IMR-90 (cell line): Measurements from ENCODE around the gene ARRDC5. TPM values are rescaled to one million over a fixed set of nuclear protein-coding genes. Genes with fewer than 3 reads are reported as not detected.
A peak's percentile ranks its signal among the peaks of the same experiment; 100 is the strongest.

Experiments used
- ATAC-seq: fragments of 200-7000 bp; cut with Tn5 transposase; 2 replicates; pipeline ENCODE4 v1.9.1; 2020; ENCODE audit warnings: low read depth, mild to moderate bottlenecking, moderate library complexity
- BruUV-seq: library from RNA; stranded (reverse); fragments of 400-500 nt; replicated peaks from 2 replicates; lab custom pipeline; 2021; lab: Mats Ljungman, UMichigan
- CTCF ChIA-PET: fragments of 300-600 bp; formaldehyde crosslinking; extraction: SDS; loops from one replicate; lab custom pipeline; 2021; ENCODE audit warnings: antibody characterized with exemption; lab: Yijun Ruan, JAX
- POLR2A ChIA-PET: fragments of 300-600 bp; sonication (Branson Sonifier 250); formaldehyde crosslinking; loops from one replicate; lab custom pipeline; 2022; ENCODE audit warnings: antibody characterized with exemption; ENCODE audit not compliant: unreplicated experiment; lab: Charles Lee
- DNase-seq: peaks from one replicate; pipeline ENCODE4 v3.0.0; 2013
- H2AFZ ChIP-seq: replicated peaks from 2 replicates; pipeline ENCODE3; 2013; ENCODE audit warnings: low read length, mild to moderate bottlenecking; ENCODE audit not compliant: poor library complexity
- H2AK5ac ChIP-seq: 2 replicates; pipeline ENCODE4 v1.6.1; 2013; ENCODE audit warnings: low read depth, low read length, inconsistent platforms
- H2AK9ac ChIP-seq: replicated peaks from 2 replicates; pipeline ENCODE3; 2013; ENCODE audit warnings: mild to moderate bottlenecking, low read depth, low read length, moderate library complexity; ENCODE audit not compliant: poor library complexity
- H2BK120ac ChIP-seq: 2 replicates; pipeline ENCODE4 v1.6.1; 2013; ENCODE audit warnings: low read depth, low read length, inconsistent platforms
- H2BK15ac ChIP-seq: 3 replicates; pipeline ENCODE4 v1.6.1; 2013; ENCODE audit warnings: low read depth, low read length, inconsistent platforms
- H2BK20ac ChIP-seq: 2 replicates; pipeline ENCODE4 v1.6.1; 2013; ENCODE audit warnings: low read depth, mild to moderate bottlenecking, inconsistent platforms, low read length, moderate library complexity
- H2BK5ac ChIP-seq: 2 replicates; pipeline ENCODE4 v1.6.1; 2013; ENCODE audit warnings: mild to moderate bottlenecking, low read depth, low read length, inconsistent platforms; ENCODE audit not compliant: poor library complexity, severe bottlenecking
- H3K14ac ChIP-seq: replicated peaks from 2 replicates; pipeline ENCODE4 v1.6.1; 2013; ENCODE audit warnings: low read depth, low read length, inconsistent platforms
- H3K18ac ChIP-seq: 2 replicates; pipeline ENCODE4 v1.6.1; 2013; ENCODE audit warnings: low read depth, low read length, control low read depth
- H3K23ac ChIP-seq: 2 replicates; pipeline ENCODE4 v1.6.1; 2013; ENCODE audit warnings: low read depth, low read length, inconsistent platforms
- H3K27ac ChIP-seq: 2 replicates; pipeline ENCODE4 v1.5.1; 2013; ENCODE audit warnings: mild to moderate bottlenecking, control low read depth, low read length; ENCODE audit not compliant: insufficient read depth
- H3K27me3 ChIP-seq: 2 replicates; pipeline ENCODE4 v1.6.1; 2013; ENCODE audit warnings: low read length; ENCODE audit not compliant: control insufficient read depth, insufficient read depth
- H3K36me3 ChIP-seq: 2 replicates; pipeline ENCODE4 v1.6.1; 2013; ENCODE audit warnings: low read length, mixed read lengths; ENCODE audit not compliant: control insufficient read depth, insufficient read depth
- H3K4ac ChIP-seq: 2 replicates; pipeline ENCODE4 v1.6.1; 2013; ENCODE audit warnings: low read depth, low read length, inconsistent platforms
- H3K4me1 ChIP-seq: 2 replicates; pipeline ENCODE4 v1.6.1; 2013; ENCODE audit warnings: low read length, mixed read lengths; ENCODE audit not compliant: control insufficient read depth, insufficient read depth
- H3K4me2 ChIP-seq: 2 replicates; pipeline ENCODE4 v1.6.1; 2013; ENCODE audit warnings: low read depth, mild to moderate bottlenecking, control low read depth, low read length, moderate library complexity
- H3K4me3 ChIP-seq: 2 replicates; pipeline ENCODE4 v1.5.1; 2013; ENCODE audit warnings: low read depth, mild to moderate bottlenecking, control low read depth, low read length, moderate library complexity; ENCODE audit not compliant: insufficient read depth
- H3K56ac ChIP-seq: 2 replicates; pipeline ENCODE4 v1.6.1; 2013; ENCODE audit warnings: low read length, inconsistent platforms; ENCODE audit not compliant: insufficient read depth; ENCODE audit errors: extremely low read depth
- H3K79me1 ChIP-seq, 2 experiments: 2 replicates each; pipeline ENCODE4 v1.6.1; 2013; ENCODE audit warnings: low read length in 2 of 2, inconsistent platforms in 1 of 2, low read depth in 1 of 2
- H3K9ac ChIP-seq: 2 replicates; pipeline ENCODE4 v1.6.1; 2013; ENCODE audit warnings: low read depth, low read length, control low read depth
- H3K9me1 ChIP-seq: 2 replicates; pipeline ENCODE4 v1.6.1; 2013; ENCODE audit warnings: low read length, inconsistent platforms; ENCODE audit not compliant: insufficient read depth
- H3K9me3 ChIP-seq: 2 replicates; pipeline ENCODE4 v1.6.1; 2013; ENCODE audit warnings: low read length; ENCODE audit not compliant: control insufficient read depth, insufficient read depth
- H4K20me1 ChIP-seq: 2 replicates; pipeline ENCODE4 v1.6.1; 2013; ENCODE audit warnings: low read length, inconsistent platforms; ENCODE audit not compliant: insufficient read depth
- H4K5ac ChIP-seq: 2 replicates; pipeline ENCODE4 v1.6.1; 2013; ENCODE audit warnings: mild to moderate bottlenecking, low read depth, low read length, control low read depth
- H4K8ac ChIP-seq, 2 experiments: 2 replicates each; pipeline ENCODE4 v1.6.1; 2013; ENCODE audit warnings: low read depth in 2 of 2, low read length in 2 of 2, control low read depth in 1 of 2, inconsistent platforms in 1 of 2
- H4K91ac ChIP-seq: 2 replicates; pipeline ENCODE4 v1.6.1; 2013; ENCODE audit warnings: low read depth, low read length, inconsistent platforms; ENCODE audit not compliant: insufficient read depth
- BHLHE40 ChIP-seq: fragments of 150-350 bp; IDR thresholded peaks from 2 replicates; pipeline ENCODE4 v1.6.1; 2016; ENCODE audit warnings: mild to moderate bottlenecking, low read depth, low read length
- CEBPB ChIP-seq: IDR thresholded peaks from 2 replicates; pipeline ENCODE4 v1.6.1; 2012; ENCODE audit warnings: low read depth, low read length, improper control_type of control experiment
- CHD1 ChIP-seq: IDR thresholded peaks from 2 replicates; pipeline ENCODE4 v1.6.1; 2012; ENCODE audit warnings: low read depth, low read length, improper control_type of control experiment
- FOS ChIP-seq: fragments of 150-350 bp; IDR thresholded peaks from 2 replicates; pipeline ENCODE4 v1.6.1; 2016; ENCODE audit warnings: low read depth, low read length
- MAFK ChIP-seq: IDR thresholded peaks from 2 replicates; pipeline ENCODE4 v1.6.1; 2012; ENCODE audit warnings: low read depth, low read length, improper control_type of control experiment
- MAZ ChIP-seq: IDR thresholded peaks from 2 replicates; pipeline ENCODE4 v1.6.1; 2012; ENCODE audit warnings: low read depth, mild to moderate bottlenecking, low read length, improper control_type of control experiment, moderate library complexity, borderline replicate concordance
- MXI1 ChIP-seq: IDR thresholded peaks from 2 replicates; pipeline ENCODE4 v1.6.1; 2012; ENCODE audit warnings: low read depth, mild to moderate bottlenecking, low read length, moderate library complexity, borderline replicate concordance
- NFE2L2 ChIP-seq: fragments of 150-350 bp; IDR thresholded peaks from 2 replicates; pipeline ENCODE4 v1.6.1; 2016; ENCODE audit warnings: low read depth, mild to moderate bottlenecking, low read length
- POLR2A ChIP-seq: IDR thresholded peaks from 2 replicates; pipeline ENCODE4 v1.6.1; 2012; ENCODE audit warnings: mild to moderate bottlenecking, low read depth, low read length
- RAD21 ChIP-seq: IDR thresholded peaks from 2 replicates; pipeline ENCODE4 v1.6.1; 2012; ENCODE audit warnings: low read length, improper control_type of control experiment
- RFX5 ChIP-seq: IDR thresholded peaks from 2 replicates; pipeline ENCODE4 v1.8.0; 2012; ENCODE audit warnings: low read depth, mild to moderate bottlenecking, low read length, moderate library complexity
- WGBS, 2 experiments: methylation state at CpG; one replicate each; pipeline versions ENCODE4 v1.1.5 to v1.1.7; 2013; ENCODE audit warnings: missing lambda C conversion rate in 2 of 2; ENCODE audit not compliant: insufficient read length in 1 of 2; ENCODE audit errors: extremely low coverage in 2 of 2; 5-methylcytosine and 5-hydroxymethylcytosine counted together
- dilution Hi-C: fragments of 300-500 bp; cut with HindIII; formaldehyde crosslinking; loops from one replicate; pipeline ENCODE4 v1.14.3; 2018; ENCODE audit warnings: low sequenced_read_pairs; ENCODE audit not compliant: unreplicated experiment
- in situ Hi-C: fragments of 300-500 bp; cut with MboI; formaldehyde crosslinking; loops from 3 replicates; pipeline ENCODE4 v1.14.3; 2019; ENCODE audit warnings: low sequenced_read_pairs, inconsistent platforms, mixed read lengths
- intact Hi-C: fragments of 100-400 bp; cut with micrococcal nuclease; formaldehyde crosslinking; loops from 2 replicates; pipeline ENCODE4 v1.10.0; 2022
- polyA plus RNA-seq, 3 experiments: library from polyadenylated mRNA; depleted of rRNA; stranded (reverse); fragments of >200 nt; gene quantifications; 2 replicates each; pipeline ENCODE4 v1.2.3, GENCODE V29; 2012; ENCODE audit warnings: low replicate concordance in 1 of 3
- total RNA-seq: library from RNA; depleted of rRNA; stranded (reverse); fragments of >200 nt; gene quantifications from 2 replicates; pipeline ENCODE4 v1.2.3, GENCODE V29; 2012
- TF ChIP-seq, protein P1 (sequence below): fragments of 150-350 bp; IDR thresholded peaks from 2 replicates; pipeline ENCODE4 v1.6.1; 2016; ENCODE audit warnings: low read depth, mild to moderate bottlenecking, low read length, moderate library complexity, borderline replicate concordance
- TF ChIP-seq, protein P2 (sequence below): fragments of 150-350 bp; IDR thresholded peaks from 2 replicates; pipeline ENCODE4 v1.6.1; 2017; ENCODE audit warnings: mild to moderate bottlenecking, antibody characterized with exemption, low read length, low read depth

The ARRDC5 gene
- total and polyA plus RNA-seq, 2 of the 4 experiments (the other 2 are of a cell fraction) = not detected

DNA sequence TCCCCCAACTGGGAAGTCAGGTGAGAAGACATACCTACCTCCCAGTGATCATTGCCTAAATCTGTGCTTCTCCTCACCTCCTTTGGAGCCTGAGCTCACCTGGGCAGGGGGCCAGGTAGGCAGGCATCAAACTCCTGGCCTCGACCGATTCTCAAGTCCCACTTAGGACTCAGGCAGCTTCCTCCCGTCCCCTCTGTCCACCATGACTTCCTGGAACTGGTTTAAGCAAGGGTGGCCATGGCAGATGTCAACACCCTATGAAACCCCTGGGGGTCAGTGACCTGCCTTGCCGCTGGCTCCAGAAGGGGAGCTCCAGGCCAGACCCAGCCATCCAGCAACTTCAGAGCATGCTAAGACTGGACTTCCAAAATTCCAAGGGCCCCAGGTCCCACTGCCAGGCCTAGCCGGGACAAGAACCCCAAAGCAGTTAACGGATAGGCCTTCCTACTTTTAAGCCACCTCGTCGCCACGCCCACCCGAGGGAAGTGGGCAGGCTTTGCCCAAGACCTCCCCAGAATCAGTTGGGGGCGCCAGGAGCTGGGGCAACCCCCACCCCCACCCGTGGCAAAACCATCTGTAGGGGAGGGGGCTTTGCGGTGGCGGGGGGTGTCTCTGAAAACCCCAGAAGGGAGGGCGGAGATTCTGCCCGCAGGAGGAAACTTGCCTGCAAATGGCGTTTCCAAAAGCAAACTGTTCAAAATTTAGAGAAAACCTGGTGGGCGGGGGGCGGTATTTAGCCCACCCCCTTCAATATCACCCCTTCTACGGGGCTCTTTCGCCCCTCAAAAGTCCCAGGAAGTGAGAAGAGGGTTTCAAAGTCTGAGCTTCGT lies 35.9 kb downstream of the ARRDC5 start:
- ATAC-seq (peak; percentile 16; the same call in 1 of the 2 replicates), DNase-seq (peak; percentile 28)
- Histone ChIP-seq H3K4me1 (no peaks in the 10 kb centered on the region), H3K4me3 (peak overlapping the region; percentile 76), H4K8ac (peak overlapping the region; percentile 20 to 63), H3K4ac (peak overlapping the region; percentile 94), H3K23ac (peak overlapping the region; percentile 87), H2BK120ac (peak overlapping the region; percentile 57; the same call in 1 of the 2 replicates), H2AFZ (peak overlapping the region; percentile 87), H3K9me3 (no peaks in the 10 kb centered on the region), H3K18ac (no peak overlapping the region), H2AK9ac (peak overlapping the region; percentile 99), H2BK20ac (no peak overlapping the region), H4K20me1 (peaks cover 32% of the 10 kb centered on the region), H3K36me3 (peaks cover 8% of the 10 kb centered on the region), H3K9ac (peak overlapping the region; percentile 85), H3K27me3 (no peaks in the 10 kb centered on the region), H3K14ac (peak overlapping the region; percentile 93), H3K9me1 (peaks cover 13% of the 10 kb centered on the region), H2BK15ac (peak overlapping the region; percentile 59; the same call in 1 of the 3 replicates), H3K56ac (peak overlapping the region; percentile 80), H3K27ac (peak overlapping the region; percentile 71), H2AK5ac (peak overlapping the region; percentile 98), H2BK5ac (peak overlapping the region; percentile 61), H4K5ac (0 out of 2 replicates have a peak overlapping the region, but pooled peaks have one; percentile 1), H4K91ac (peak overlapping the region; percentile 74), H3K4me2 (peak overlapping the region; percentile 88), H3K79me1 (peaks cover 6 to 53% of the 10 kb centered on the region in 2 experiments; a peak in 3 of 4 replicates)
- in situ Hi-C loops (no loop called here), intact Hi-C loops (loop anchor here (2.0 to 5.0 kb wide), 2 partner anchors 55 to 102 kb away; partner anchors contain the start of gene KDM4B), dilution Hi-C loops (no loop called here)
- CTCF ChIA-PET = interaction anchor here (0.5 to 1.0 kb wide), 4 partner anchors 15 to 75 kb away, joined by 3 to 6 read pairs (median 3); partner anchors contain the start of gene FEM1A
- TSS peak; percentile 40 for BruUV-seq
- POLR2A ChIA-PET = interaction anchor here (0.5 to 1.5 kb wide), 6 partner anchors 8 to 1093 kb away, joined by 3 to 7 read pairs (median 4); partner anchors contain the start of gene UHRF1
- WGBS, 2 experiments = no CpG with 5 or more reads among the region's 22 CpGs
- TF ChIP-seq RFX5 (no peak), POLR2A (no peak), RAD21 (no peak), BHLHE40 (no peak), MAFK (no peak), NFE2L2 (no peak), MXI1 (no peak), CHD1 (no peak), CEBPB (no peak), FOS (no peak), MAZ (no peak)
- TF ChIP-seq, protein P1, sequence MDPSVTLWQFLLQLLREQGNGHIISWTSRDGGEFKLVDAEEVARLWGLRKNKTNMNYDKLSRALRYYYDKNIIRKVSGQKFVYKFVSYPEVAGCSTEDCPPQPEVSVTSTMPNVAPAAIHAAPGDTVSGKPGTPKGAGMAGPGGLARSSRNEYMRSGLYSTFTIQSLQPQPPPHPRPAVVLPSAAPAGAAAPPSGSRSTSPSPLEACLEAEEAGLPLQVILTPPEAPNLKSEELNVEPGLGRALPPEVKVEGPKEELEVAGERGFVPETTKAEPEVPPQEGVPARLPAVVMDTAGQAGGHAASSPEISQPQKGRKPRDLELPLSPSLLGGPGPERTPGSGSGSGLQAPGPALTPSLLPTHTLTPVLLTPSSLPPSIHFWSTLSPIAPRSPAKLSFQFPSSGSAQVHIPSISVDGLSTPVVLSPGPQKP = no peak
- TF ChIP-seq, protein P2, sequence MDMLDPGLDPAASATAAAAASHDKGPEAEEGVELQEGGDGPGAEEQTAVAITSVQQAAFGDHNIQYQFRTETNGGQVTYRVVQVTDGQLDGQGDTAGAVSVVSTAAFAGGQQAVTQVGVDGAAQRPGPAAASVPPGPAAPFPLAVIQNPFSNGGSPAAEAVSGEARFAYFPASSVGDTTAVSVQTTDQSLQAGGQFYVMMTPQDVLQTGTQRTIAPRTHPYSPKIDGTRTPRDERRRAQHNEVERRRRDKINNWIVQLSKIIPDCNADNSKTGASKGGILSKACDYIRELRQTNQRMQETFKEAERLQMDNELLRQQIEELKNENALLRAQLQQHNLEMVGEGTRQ = no peak
